VCaP (cell line): ENCODE results near the gene BSG.
"Not testable (repeated sequence)": the region's sequence is repeated elsewhere in the genome, so short reads cannot be mapped to it uniquely, and the experiment has no call there.

Source experiments
- H3K27ac ChIP-seq: fragments of 450-650 bp; 2 replicates; pipeline ENCODE4 v1.5.1; 2017
- CTCF ChIP-seq: fragments of 450-650 bp; conservative IDR thresholded peaks from 2 replicates; pipeline ENCODE4 v1.5.1; 2017; ENCODE audit warnings: mild to moderate bottlenecking, moderate library complexity

BSG gene

GRCh38 chr19:601310-601709 lies 28.9 kb downstream of the BSG start:
- no peak overlapping the region for H3K27ac ChIP-seq
- no peak for TF ChIP-seq CTCF

GRCh38 chr19:601790-602189 lies 29.4 kb downstream of the BSG start:
- TF ChIP-seq CTCF = no peak
- no peak overlapping the region for H3K27ac ChIP-seq

- TF ChIP-seq CTCF = no peak
- H3K27ac ChIP-seq = no peak overlapping the region
Observed at GRCh38 chr19:602391-603301, 30.2 kb downstream of the BSG start.

- H3K27ac ChIP-seq = not testable (repeated sequence)
Observed at GRCh38 chr19:603302-603639, 30.9 kb downstream of the BSG start.

- H3K27ac ChIP-seq = not testable (repeated sequence)
Observed at GRCh38 chr19:603779-604178, 31.4 kb downstream of the BSG start.

GRCh38 chr19:604355-604754 lies 32.0 kb downstream of the BSG start:
- TF ChIP-seq CTCF = no peak
- no peak overlapping the region for H3K27ac ChIP-seq

GRCh38 chr19:605061-605971 lies 32.9 kb downstream of the BSG start:
- H3K27ac ChIP-seq = not testable (repeated sequence)

GRCh38 chr19:607301-608154 lies 35.1 kb downstream of the BSG start:
- no peak overlapping the region for H3K27ac ChIP-seq
- no peak for TF ChIP-seq CTCF
